HL-60 (cell line): Measurements from ENCODE around the gene PRADC1.

Experiments
- DNase-seq, 2 experiments: peaks; one replicate each; pipeline ENCODE4 v3.0.0-alpha.2; 2010 to 2020; ENCODE audit warnings: low read depth in 1 of 2, low spot score in 1 of 2
- H3K27ac ChIP-seq: fragments of 250-450 bp; sonication (Bioruptor Pico); replicated peaks from 2 replicates; pipeline ENCODE4 v1.5.1; 2020; ENCODE audit warnings: mild to moderate bottlenecking, moderate library complexity
- H3K27me3 ChIP-seq: fragments of 250-450 bp; sonication (Bioruptor Pico); 2 replicates; pipeline ENCODE4 v1.5.1; 2021; ENCODE audit warnings: mild to moderate bottlenecking, moderate library complexity; ENCODE audit not compliant: insufficient read depth, poor library complexity, severe bottlenecking
- H3K4me3 ChIP-seq: replicated peaks from 2 replicates; pipeline ENCODE4 v1.5.1; 2011; ENCODE audit warnings: mild to moderate bottlenecking, control low read depth, low read length; ENCODE audit not compliant: insufficient read depth
- GABPA ChIP-seq: IDR thresholded peaks from 2 replicates; pipeline ENCODE4 v1.6.1; 2012; ENCODE audit warnings: low read depth
- POLR2AphosphoS5 ChIP-seq: IDR thresholded peaks from 2 replicates; pipeline ENCODE4 v1.6.1; 2012; ENCODE audit warnings: low read depth
- SPI1 ChIP-seq: IDR thresholded peaks from 2 replicates; pipeline ENCODE4 v1.6.1; 2012; ENCODE audit warnings: low read depth, mild to moderate bottlenecking, borderline replicate concordance
- TF ChIP-seq, protein P1 (sequence below): IDR thresholded peaks from one replicate; pipeline ENCODE4 v1.5.1; 2011; ENCODE audit warnings: low read length, control low read depth, inconsistent platforms; ENCODE audit not compliant: insufficient read depth
- TF ChIP-seq, protein P2 (sequence below): IDR thresholded peaks from 2 replicates; pipeline ENCODE4 v1.6.1; 2012; ENCODE audit warnings: low read depth; ENCODE audit not compliant: insufficient replicate concordance

Gene PRADC1

GRCh38 chr2:73244580-73244979, 11.5 kb upstream of the PRADC1 start:
- DNase-seq: no peak
- Histone ChIP-seq H3K4me3 (no peak overlapping the region), H3K27ac (no peak overlapping the region), H3K27me3 (no peaks in the 10 kb centered on the region)
- TF ChIP-seq, protein P1, sequence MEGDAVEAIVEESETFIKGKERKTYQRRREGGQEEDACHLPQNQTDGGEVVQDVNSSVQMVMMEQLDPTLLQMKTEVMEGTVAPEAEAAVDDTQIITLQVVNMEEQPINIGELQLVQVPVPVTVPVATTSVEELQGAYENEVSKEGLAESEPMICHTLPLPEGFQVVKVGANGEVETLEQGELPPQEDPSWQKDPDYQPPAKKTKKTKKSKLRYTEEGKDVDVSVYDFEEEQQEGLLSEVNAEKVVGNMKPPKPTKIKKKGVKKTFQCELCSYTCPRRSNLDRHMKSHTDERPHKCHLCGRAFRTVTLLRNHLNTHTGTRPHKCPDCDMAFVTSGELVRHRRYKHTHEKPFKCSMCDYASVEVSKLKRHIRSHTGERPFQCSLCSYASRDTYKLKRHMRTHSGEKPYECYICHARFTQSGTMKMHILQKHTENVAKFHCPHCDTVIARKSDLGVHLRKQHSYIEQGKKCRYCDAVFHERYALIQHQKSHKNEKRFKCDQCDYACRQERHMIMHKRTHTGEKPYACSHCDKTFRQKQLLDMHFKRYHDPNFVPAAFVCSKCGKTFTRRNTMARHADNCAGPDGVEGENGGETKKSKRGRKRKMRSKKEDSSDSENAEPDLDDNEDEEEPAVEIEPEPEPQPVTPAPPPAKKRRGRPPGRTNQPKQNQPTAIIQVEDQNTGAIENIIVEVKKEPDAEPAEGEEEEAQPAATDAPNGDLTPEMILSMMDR: no peak
- TF ChIP-seq, protein P2, sequence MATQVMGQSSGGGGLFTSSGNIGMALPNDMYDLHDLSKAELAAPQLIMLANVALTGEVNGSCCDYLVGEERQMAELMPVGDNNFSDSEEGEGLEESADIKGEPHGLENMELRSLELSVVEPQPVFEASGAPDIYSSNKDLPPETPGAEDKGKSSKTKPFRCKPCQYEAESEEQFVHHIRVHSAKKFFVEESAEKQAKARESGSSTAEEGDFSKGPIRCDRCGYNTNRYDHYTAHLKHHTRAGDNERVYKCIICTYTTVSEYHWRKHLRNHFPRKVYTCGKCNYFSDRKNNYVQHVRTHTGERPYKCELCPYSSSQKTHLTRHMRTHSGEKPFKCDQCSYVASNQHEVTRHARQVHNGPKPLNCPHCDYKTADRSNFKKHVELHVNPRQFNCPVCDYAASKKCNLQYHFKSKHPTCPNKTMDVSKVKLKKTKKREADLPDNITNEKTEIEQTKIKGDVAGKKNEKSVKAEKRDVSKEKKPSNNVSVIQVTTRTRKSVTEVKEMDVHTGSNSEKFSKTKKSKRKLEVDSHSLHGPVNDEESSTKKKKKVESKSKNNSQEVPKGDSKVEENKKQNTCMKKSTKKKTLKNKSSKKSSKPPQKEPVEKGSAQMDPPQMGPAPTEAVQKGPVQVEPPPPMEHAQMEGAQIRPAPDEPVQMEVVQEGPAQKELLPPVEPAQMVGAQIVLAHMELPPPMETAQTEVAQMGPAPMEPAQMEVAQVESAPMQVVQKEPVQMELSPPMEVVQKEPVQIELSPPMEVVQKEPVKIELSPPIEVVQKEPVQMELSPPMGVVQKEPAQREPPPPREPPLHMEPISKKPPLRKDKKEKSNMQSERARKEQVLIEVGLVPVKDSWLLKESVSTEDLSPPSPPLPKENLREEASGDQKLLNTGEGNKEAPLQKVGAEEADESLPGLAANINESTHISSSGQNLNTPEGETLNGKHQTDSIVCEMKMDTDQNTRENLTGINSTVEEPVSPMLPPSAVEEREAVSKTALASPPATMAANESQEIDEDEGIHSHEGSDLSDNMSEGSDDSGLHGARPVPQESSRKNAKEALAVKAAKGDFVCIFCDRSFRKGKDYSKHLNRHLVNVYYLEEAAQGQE: no peak
- TF ChIP-seq POLR2AphosphoS5: no peak
- TF ChIP-seq SPI1: no peak
- no peak for TF ChIP-seq GABPA

- TF ChIP-seq, protein P1: no peak
- TF ChIP-seq, protein P2: no peak
- no peak for DNase-seq
- Histone ChIP-seq H3K27ac (no peak overlapping the region), H3K27me3 (no peaks in the 10 kb centered on the region), H3K4me3 (no peak overlapping the region)
Observed at GRCh38 chr2:73243884-73244570, 11.0 kb upstream of the PRADC1 start.

GRCh38 chr2:73239776-73240175, 6.7 kb upstream of the PRADC1 start:
- H3K4me3 ChIP-seq: no peak overlapping the region
- H3K27me3 ChIP-seq: no peaks in the 10 kb centered on the region
- DNase-seq: no peak
- TF ChIP-seq SPI1: no peak
- TF ChIP-seq, protein P2: no peak
- TF ChIP-seq, protein P1: no peak
- TF ChIP-seq GABPA: no peak
- TF ChIP-seq POLR2AphosphoS5: no peak
- no peak overlapping the region for H3K27ac ChIP-seq
